ENCODE results near the gene NOX3.
"Not testable (repeated sequence)": the region's sequence is repeated elsewhere in the genome, so short reads cannot be mapped to it uniquely, and the experiment has no call there.

NOX3 gene

DNA sequence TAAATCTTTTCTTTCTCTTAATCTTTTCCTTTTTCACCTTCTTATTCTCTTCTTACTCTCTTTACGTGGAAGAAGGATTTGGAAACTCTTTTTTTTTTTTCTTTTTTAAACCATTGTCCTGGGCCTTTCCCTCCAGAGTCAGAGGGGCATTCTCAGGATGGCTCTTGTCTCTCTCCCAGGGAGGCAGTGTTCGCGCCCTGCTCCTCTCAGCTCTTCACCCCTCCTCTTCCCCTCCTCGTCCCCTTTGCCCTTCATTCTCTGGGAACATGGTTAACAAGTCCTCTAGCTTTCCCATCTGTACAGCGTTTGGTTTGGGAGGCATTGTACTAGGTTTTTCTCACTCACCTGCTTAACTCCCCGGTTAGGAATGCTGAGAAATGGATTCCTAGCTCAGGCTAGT is 89.3 kb downstream of the NOX3 start:
- TF ChIP-seq, protein P1, sequence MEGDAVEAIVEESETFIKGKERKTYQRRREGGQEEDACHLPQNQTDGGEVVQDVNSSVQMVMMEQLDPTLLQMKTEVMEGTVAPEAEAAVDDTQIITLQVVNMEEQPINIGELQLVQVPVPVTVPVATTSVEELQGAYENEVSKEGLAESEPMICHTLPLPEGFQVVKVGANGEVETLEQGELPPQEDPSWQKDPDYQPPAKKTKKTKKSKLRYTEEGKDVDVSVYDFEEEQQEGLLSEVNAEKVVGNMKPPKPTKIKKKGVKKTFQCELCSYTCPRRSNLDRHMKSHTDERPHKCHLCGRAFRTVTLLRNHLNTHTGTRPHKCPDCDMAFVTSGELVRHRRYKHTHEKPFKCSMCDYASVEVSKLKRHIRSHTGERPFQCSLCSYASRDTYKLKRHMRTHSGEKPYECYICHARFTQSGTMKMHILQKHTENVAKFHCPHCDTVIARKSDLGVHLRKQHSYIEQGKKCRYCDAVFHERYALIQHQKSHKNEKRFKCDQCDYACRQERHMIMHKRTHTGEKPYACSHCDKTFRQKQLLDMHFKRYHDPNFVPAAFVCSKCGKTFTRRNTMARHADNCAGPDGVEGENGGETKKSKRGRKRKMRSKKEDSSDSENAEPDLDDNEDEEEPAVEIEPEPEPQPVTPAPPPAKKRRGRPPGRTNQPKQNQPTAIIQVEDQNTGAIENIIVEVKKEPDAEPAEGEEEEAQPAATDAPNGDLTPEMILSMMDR (IDR thresholded peaks at IDR 0.05; ENCODE audit: low read depth, low read length), result no peak
- no peak for TF ChIP-seq EZH2phosphoT487 (IDR thresholded peaks at IDR 0.05; ENCODE audit: low read depth)
- Histone ChIP-seq H3K27me3 (ENCODE audit: low read depth, low read length) (no peaks in the 10 kb centered on the region), H3K27ac (ENCODE audit: low read length) (no peak overlapping the region), H3K9ac (ENCODE audit: low read length) (no peak overlapping the region), H3K9me3 (ENCODE audit: insufficient read depth, low read length) (no peaks in the 10 kb centered on the region), H2AFZ (ENCODE audit: low read depth, low read length) (no peak overlapping the region), H3K4me3 (ENCODE audit: low read length) (no peak overlapping the region), H4K20me1 (ENCODE audit: insufficient read depth, low read length) (no peaks in the 10 kb centered on the region), H3K4me1 (ENCODE audit: low read length) (no peaks in the 10 kb centered on the region), H3K36me3 (replicated peaks; ENCODE audit: low read depth, low read length) (no peaks in the 10 kb centered on the region), H3K4me2 (ENCODE audit: low read length) (no peak overlapping the region), H3K79me2 (ENCODE audit: low read length) (no peaks in the 10 kb centered on the region)

DNA sequence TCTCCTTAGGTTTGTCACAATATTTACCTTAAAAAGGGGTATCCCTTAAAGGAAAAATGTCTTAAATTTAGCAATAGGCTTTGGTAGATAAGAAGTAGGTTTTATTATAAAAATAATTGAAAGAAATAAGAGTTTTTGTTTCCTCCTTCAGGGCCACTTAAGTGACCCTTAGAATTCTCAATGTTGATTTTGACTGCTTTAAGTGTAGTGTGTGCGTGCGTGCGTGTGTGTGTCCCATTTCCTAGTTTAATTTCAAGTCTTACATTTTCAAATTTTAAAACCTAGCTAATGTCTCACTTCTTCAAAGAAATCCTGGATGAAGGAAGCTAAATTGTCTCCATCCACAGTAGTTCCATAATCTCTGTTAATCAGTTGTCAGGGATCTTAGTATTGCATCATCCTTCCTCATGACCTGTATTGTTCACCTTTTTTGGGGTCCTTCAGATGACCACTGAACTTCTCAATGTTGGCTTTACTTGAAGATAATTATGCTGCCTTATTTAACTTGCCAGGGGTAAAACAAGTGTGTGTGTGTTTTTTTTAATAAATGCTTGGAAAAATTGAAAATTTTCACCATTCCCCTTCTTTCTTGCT is 90.7 kb downstream of the NOX3 start:
- no peaks in the 10 kb centered on the region for H3K27me3 ChIP-seq (ENCODE audit: low read depth, low read length)
- no peak overlapping the region for H3K4me2 ChIP-seq (ENCODE audit: low read length)
- H2AFZ ChIP-seq (ENCODE audit: low read depth, low read length), result no peak overlapping the region
- H3K79me2 ChIP-seq (ENCODE audit: low read length), result no peaks in the 10 kb centered on the region
- H4K20me1 ChIP-seq (ENCODE audit: insufficient read depth, low read length), result no peaks in the 10 kb centered on the region
- TF ChIP-seq, protein P1 (IDR thresholded peaks at IDR 0.05; ENCODE audit: low read depth, low read length), result no peak
- TF ChIP-seq EZH2phosphoT487 (IDR thresholded peaks at IDR 0.05; ENCODE audit: low read depth), result no peak
- H3K36me3 ChIP-seq (replicated peaks; ENCODE audit: low read depth, low read length), result no peaks in the 10 kb centered on the region
- H3K9ac ChIP-seq (ENCODE audit: low read length), result no peak overlapping the region
- H3K4me3 ChIP-seq (ENCODE audit: low read length), result no peak overlapping the region
- H3K4me1 ChIP-seq (ENCODE audit: low read length), result no peaks in the 10 kb centered on the region
- H3K9me3 ChIP-seq (ENCODE audit: insufficient read depth, low read length), result no peaks in the 10 kb centered on the region
- no peak overlapping the region for H3K27ac ChIP-seq (ENCODE audit: low read length)

DNA sequence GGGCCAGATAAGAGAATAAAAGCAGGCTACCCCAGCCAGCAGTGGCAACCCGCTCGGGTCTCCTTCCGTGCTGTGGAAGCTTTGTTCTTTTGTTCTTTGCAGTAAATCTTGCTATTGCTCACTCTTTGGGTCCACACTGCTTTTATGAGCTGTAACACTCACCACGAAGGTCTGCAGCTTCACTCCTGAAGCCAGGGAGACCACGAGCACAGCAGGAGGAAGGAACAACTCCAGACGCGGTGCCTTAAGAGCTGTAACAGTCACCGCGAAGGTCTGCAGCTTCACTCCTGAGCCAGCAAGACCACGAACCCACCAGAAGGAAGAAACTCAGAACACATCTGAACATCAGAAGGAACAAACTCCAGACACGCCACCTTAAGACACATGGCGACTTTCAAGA is 91.6 kb downstream of the NOX3 start:
- not testable (repeated sequence) for H3K36me3 ChIP-seq (replicated peaks; ENCODE audit: low read depth, low read length); H3K79me2 ChIP-seq (ENCODE audit: low read length); H4K20me1 ChIP-seq (ENCODE audit: insufficient read depth, low read length); H3K27me3 ChIP-seq (ENCODE audit: low read depth, low read length); H3K27ac ChIP-seq (ENCODE audit: low read length); H2AFZ ChIP-seq (ENCODE audit: low read depth, low read length); H3K4me2 ChIP-seq (ENCODE audit: low read length); H3K4me1 ChIP-seq (ENCODE audit: low read length); H3K9ac ChIP-seq (ENCODE audit: low read length); H3K9me3 ChIP-seq (ENCODE audit: insufficient read depth, low read length); H3K4me3 ChIP-seq (ENCODE audit: low read length)

DNA sequence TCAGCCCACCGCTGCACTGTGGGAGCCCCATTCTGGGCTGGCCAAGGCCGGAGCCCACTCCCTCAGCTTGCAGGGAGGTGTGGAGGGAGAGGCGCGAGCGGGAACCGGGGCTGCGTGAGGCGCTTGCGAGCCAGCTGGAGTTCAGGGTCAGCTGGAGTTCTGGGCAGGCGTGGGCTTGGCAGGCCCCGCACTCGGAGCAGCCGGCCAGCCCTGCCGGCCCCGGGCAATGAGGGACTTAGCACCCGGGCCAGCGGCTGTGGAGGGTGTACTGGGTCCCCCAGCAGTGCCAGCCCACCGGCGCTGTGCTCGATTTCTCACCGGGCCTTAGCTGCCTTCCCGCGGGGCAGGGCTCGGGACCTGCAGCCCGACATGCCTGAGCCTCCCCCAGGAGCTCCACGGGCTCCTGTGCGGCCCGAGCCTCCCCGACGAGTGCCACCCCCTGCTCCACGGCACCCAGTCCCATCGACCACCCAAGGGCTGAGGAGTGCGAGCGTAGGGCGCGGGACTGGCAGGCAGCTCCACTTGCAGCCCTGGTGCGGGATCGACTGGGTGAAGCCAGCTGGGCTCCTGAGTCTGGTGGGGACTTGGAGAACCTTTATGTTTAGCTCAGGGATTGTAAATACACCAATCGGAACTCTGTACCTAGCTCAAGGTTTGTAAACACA is 92.5 kb downstream of the NOX3 start:
- not testable (repeated sequence) for H4K20me1 ChIP-seq (ENCODE audit: insufficient read depth, low read length); H3K36me3 ChIP-seq (replicated peaks; ENCODE audit: low read depth, low read length); H3K9me3 ChIP-seq (ENCODE audit: insufficient read depth, low read length); H3K4me3 ChIP-seq (ENCODE audit: low read length); H3K9ac ChIP-seq (ENCODE audit: low read length); H3K27me3 ChIP-seq (ENCODE audit: low read depth, low read length); H3K79me2 ChIP-seq (ENCODE audit: low read length); H3K4me1 ChIP-seq (ENCODE audit: low read length); H3K27ac ChIP-seq (ENCODE audit: low read length); H3K4me2 ChIP-seq (ENCODE audit: low read length); H2AFZ ChIP-seq (ENCODE audit: low read depth, low read length)

DNA sequence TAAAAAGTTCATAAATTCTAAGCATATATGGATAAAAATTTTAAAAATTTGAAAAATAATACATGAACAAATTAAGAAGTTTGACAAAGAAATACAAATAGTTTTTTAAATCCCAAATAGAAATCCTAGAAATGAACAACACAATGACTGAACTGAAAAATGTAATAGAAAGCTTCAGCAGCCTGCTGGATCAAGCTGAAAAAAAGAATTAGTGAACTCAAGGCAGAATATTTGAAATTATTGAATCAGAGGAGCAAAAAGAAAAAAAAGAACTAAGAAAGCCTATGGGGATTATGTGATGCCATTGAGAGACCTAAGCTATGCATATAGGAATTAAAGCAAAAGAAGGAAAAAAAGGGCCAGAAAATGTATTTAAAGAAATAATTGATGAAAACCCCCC is 101.5 kb downstream of the NOX3 start:
- Histone ChIP-seq H3K4me3 (ENCODE audit: low read length) (no peak overlapping the region), H3K4me2 (ENCODE audit: low read length) (no peak overlapping the region), H3K4me1 (ENCODE audit: low read length) (peaks cover 25% of the 10 kb centered on the region), H3K9me3 (ENCODE audit: insufficient read depth, low read length) (peaks cover 26% of the 10 kb centered on the region), H3K36me3 (replicated peaks; ENCODE audit: low read depth, low read length) (peaks cover 17% of the 10 kb centered on the region), H3K27ac (ENCODE audit: low read length) (no peak overlapping the region), H3K9ac (ENCODE audit: low read length) (no peak overlapping the region), H4K20me1 (ENCODE audit: insufficient read depth, low read length) (no peaks in the 10 kb centered on the region), H3K27me3 (ENCODE audit: low read depth, low read length) (no peaks in the 10 kb centered on the region), H2AFZ (ENCODE audit: low read depth, low read length) (no peak overlapping the region), H3K79me2 (ENCODE audit: low read length) (no peaks in the 10 kb centered on the region)
- TF ChIP-seq EZH2phosphoT487 (IDR thresholded peaks at IDR 0.05; ENCODE audit: low read depth), result no peak
- TF ChIP-seq, protein P1 (IDR thresholded peaks at IDR 0.05; ENCODE audit: low read depth, low read length), result no peak
